HL-60 (cell line): ENCODE measurements around the gene ALOXE3.
"Not testable (repeated sequence)": the region's sequence is repeated elsewhere in the genome, so short reads cannot be mapped to it uniquely, and the experiment has no call there.

Source experiments
- DNase-seq, 2 experiments: peaks; one replicate each; pipeline ENCODE4 v3.0.0-alpha.2; 2010 to 2020; ENCODE audit warnings: low read depth in 1 of 2, low spot score in 1 of 2
- H3K27ac ChIP-seq: fragments of 250-450 bp; sonication (Bioruptor Pico); replicated peaks from 2 replicates; pipeline ENCODE4 v1.5.1; 2020; ENCODE audit warnings: mild to moderate bottlenecking, moderate library complexity
- H3K27me3 ChIP-seq: fragments of 250-450 bp; sonication (Bioruptor Pico); 2 replicates; pipeline ENCODE4 v1.5.1; 2021; ENCODE audit warnings: mild to moderate bottlenecking, moderate library complexity; ENCODE audit not compliant: insufficient read depth, poor library complexity, severe bottlenecking
- H3K4me3 ChIP-seq: replicated peaks from 2 replicates; pipeline ENCODE4 v1.5.1; 2011; ENCODE audit warnings: mild to moderate bottlenecking, control low read depth, low read length; ENCODE audit not compliant: insufficient read depth
- CTCF ChIP-seq: IDR thresholded peaks from one replicate; pipeline ENCODE4 v1.5.1; 2011; ENCODE audit warnings: low read length, control low read depth, inconsistent platforms; ENCODE audit not compliant: insufficient read depth
- GABPA ChIP-seq: IDR thresholded peaks from 2 replicates; pipeline ENCODE4 v1.6.1; 2012; ENCODE audit warnings: low read depth
- POLR2AphosphoS5 ChIP-seq: IDR thresholded peaks from 2 replicates; pipeline ENCODE4 v1.6.1; 2012; ENCODE audit warnings: low read depth
- REST ChIP-seq: IDR thresholded peaks from 2 replicates; pipeline ENCODE4 v1.6.1; 2012; ENCODE audit warnings: low read depth; ENCODE audit not compliant: insufficient replicate concordance
- SPI1 ChIP-seq: IDR thresholded peaks from 2 replicates; pipeline ENCODE4 v1.6.1; 2012; ENCODE audit warnings: low read depth, mild to moderate bottlenecking, borderline replicate concordance

The ALOXE3 gene

GRCh38 chr17:8079291-8080207 lies 38.8 kb downstream of the ALOXE3 start:
- no peaks in the 10 kb centered on the region for H3K27me3 ChIP-seq
- H3K4me3 ChIP-seq: peak overlapping the region; percentile 36
- DNase-seq: peak in 1 of 2 experiments; percentile 37
- no peak overlapping the region for H3K27ac ChIP-seq
- TF ChIP-seq POLR2AphosphoS5: no peak
- no peak for TF ChIP-seq REST
- no peak for TF ChIP-seq SPI1
- no peak for TF ChIP-seq GABPA
- TF ChIP-seq CTCF: peak; percentile 11

- DNase-seq, H3K27me3 ChIP-seq, H3K4me3 ChIP-seq, H3K27ac ChIP-seq: not testable (repeated sequence)
These were observed 40.4 kb downstream of the ALOXE3 start for GRCh38 chr17:8077939-8078338.

GRCh38 chr17:8076502-8077266 lies 41.6 kb downstream of the ALOXE3 start:
- H3K4me3 ChIP-seq: no peak overlapping the region
- TF ChIP-seq REST: no peak
- no peak for TF ChIP-seq GABPA
- TF ChIP-seq POLR2AphosphoS5: no peak
- TF ChIP-seq SPI1: no peak
- no peak for TF ChIP-seq CTCF
- H3K27me3 ChIP-seq: no peaks in the 10 kb centered on the region
- DNase-seq: no peak
- H3K27ac ChIP-seq: no peak overlapping the region

GRCh38 chr17:8075574-8076342 lies 42.6 kb downstream of the ALOXE3 start:
- Histone ChIP-seq H3K4me3 (no peak overlapping the region), H3K27ac (no peak overlapping the region), H3K27me3 (no peaks in the 10 kb centered on the region)
- TF ChIP-seq GABPA (no peak), CTCF (no peak)
- no peak for DNase-seq
